ENCODE measurements around the gene NRP1.

DNA sequence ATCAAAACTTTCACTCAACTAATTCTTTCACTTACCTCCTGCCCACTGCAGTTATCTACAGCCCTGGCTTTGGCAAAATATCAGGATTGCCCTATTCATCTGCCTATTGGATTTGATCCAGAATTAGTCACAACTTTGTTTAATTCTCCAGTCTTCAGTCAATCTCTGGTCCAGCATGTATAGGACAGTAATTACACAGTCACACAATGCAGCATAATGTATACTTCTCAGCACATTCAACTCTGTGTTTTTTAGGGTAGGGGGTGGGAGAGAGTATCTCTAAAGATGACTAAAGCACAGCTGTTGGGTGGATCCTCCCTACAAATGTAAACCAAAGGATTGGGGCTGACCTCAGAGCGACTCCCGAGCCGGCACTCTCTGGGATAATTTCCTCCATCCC lies 17.7 kb upstream of the NRP1 start:
- TF ChIP-seq ESRRG (CRISPR knock-in tag; IDR thresholded peaks at IDR 0.05): no peak
- TF ChIP-seq ARNTL (CRISPR knock-in tag; IDR thresholded peaks at IDR 0.05; ENCODE audit: borderline replicate concordance, low read depth): no peak
- no peak for TF ChIP-seq OSR1 (CRISPR knock-in tag; IDR thresholded peaks at IDR 0.05)
